ENCODE data around the gene NTF4.

NTF4 gene

DNA sequence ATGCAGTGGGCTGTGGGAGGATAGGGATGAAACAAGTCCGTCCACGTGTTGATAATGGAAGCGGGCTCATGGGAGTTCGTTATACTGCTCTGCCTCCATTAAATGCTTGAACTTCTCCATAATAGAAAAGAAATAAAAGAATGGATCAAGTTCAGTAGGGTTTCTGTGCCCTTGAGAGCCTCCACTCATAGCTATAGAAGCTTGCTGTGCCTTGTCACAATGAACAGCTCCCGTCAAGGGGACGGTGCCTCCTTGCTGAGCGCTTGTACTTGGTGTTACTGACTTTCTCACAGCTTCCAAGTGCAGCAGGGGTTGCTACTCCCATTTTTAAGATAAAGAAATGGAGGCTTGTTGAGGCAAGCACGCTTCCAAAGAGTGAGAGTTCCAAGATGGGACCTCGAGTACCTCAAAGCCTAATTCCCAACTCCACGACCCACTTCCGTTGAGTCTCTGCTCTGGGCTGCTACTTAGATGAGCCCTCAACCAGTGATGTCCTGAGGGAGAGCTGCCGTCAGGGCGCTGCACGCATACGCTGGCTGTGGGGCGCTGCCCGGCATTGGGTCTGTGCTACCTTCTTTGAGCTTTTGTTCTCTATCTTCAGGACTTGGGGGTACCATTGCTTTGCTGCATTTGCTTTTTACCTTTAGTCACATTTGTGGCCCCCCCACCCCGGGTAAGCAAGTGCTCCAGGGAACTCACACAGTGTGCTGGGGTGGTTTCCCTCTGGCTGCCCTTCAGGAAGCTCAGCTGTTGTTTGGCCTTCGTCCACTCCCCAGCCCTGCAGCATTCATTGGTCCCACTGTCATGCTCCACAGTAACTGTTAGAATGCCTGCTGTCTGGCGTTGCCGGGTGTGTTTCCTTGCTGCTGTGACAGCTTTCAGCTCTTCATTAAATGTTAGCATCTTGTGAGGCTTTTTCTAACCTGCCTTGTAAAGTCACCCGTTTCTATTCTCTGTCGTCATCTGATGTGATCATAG is 30.2 kb upstream of the NTF4 start:
- H3K27me3 Mint-ChIP-seq (ENCODE audit: low read depth), result no peaks in the 10 kb centered on the region
- TF ChIP-seq, protein P1, sequence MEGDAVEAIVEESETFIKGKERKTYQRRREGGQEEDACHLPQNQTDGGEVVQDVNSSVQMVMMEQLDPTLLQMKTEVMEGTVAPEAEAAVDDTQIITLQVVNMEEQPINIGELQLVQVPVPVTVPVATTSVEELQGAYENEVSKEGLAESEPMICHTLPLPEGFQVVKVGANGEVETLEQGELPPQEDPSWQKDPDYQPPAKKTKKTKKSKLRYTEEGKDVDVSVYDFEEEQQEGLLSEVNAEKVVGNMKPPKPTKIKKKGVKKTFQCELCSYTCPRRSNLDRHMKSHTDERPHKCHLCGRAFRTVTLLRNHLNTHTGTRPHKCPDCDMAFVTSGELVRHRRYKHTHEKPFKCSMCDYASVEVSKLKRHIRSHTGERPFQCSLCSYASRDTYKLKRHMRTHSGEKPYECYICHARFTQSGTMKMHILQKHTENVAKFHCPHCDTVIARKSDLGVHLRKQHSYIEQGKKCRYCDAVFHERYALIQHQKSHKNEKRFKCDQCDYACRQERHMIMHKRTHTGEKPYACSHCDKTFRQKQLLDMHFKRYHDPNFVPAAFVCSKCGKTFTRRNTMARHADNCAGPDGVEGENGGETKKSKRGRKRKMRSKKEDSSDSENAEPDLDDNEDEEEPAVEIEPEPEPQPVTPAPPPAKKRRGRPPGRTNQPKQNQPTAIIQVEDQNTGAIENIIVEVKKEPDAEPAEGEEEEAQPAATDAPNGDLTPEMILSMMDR (IDR thresholded peaks at IDR 0.05; ENCODE audit: unreplicated experiment in 3 of 3), result no peak

DNA sequence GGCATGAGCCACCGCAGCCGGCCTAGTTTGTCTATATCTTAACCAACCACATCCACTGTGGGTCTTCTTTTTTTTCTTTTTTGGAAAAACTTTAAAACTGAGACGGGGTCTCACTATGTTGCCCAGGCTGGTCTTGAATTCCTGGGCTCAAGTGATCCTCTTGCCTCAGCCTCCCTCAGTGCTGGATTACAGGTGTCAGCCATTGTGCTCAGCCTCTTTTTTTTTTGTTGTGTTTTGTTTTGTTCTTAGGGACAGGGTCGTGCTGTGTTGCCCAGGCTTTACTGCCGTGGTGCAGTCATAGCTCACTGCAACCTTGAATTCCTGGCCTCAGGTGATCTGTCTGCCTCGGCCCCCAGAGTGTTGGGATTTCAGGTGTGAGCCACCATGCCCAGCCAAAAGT is 28.1 kb upstream of the NTF4 start:
- no peaks in the 10 kb centered on the region for H3K9me3 Mint-ChIP-seq
- peaks cover 71% of the 10 kb centered on the region for H3K36me3 Mint-ChIP-seq (ENCODE audit: low read depth)
- no peaks in the 10 kb centered on the region for H3K27me3 Mint-ChIP-seq (ENCODE audit: low read depth)
- no peak overlapping the region for H3K27ac Mint-ChIP-seq
- peaks cover 14% of the 10 kb centered on the region for H3K4me1 Mint-ChIP-seq
- TF ChIP-seq, protein P1 (IDR thresholded peaks at IDR 0.05; ENCODE audit: unreplicated experiment in 3 of 3), result no peak
- H3K4me3 Mint-ChIP-seq, result no peak overlapping the region

More for the DNA sequence above, 30.2 kb upstream of the NTF4 start:
- no peak overlapping the region for H3K4me3 Mint-ChIP-seq
- H3K36me3 Mint-ChIP-seq (ENCODE audit: low read depth), result peaks cover 76% of the 10 kb centered on the region
- peaks cover 10% of the 10 kb centered on the region for H3K4me1 Mint-ChIP-seq
- no peak overlapping the region for H3K27ac Mint-ChIP-seq
- no peaks in the 10 kb centered on the region for H3K9me3 Mint-ChIP-seq

DNA sequence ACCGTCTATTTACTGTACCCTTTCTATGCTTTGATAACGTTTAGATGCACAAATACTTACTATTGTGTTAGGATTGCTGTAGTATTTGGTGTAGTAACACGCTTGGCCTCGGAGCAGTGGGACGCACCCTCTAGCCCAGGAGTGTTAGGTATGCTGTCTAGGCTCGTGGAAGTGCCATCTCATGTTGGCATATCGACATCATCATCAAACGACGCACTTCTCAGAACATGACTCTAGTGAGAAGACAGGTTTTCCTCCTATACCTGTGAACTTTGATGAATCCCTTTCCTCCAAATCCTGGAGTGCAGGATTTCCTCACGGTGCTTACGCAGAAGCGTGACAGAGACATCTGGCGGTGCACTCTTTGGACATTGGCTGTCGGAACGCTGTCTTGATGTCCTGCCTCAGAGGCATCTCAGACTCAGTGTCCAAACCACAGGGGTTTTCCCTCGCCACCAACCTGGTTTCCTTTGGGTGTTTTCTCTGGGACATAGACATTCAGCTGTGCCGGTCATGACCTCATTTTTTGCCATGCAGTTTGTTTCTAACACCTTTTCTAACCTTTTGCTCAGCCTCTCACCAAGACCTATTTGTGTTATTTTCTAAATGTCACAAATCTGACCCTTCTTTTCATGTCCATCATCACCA is 26.9 kb upstream of the NTF4 start:
- no peaks in the 10 kb centered on the region for H3K9me3 Mint-ChIP-seq
- peak overlapping the region in 1 of 3 experiments; percentile 65 for H3K4me3 Mint-ChIP-seq
- peaks cover 72% of the 10 kb centered on the region for H3K36me3 Mint-ChIP-seq (ENCODE audit: low read depth)
- H3K4me1 Mint-ChIP-seq, result peaks cover 23% of the 10 kb centered on the region
- H3K27me3 Mint-ChIP-seq (ENCODE audit: low read depth), result no peaks in the 10 kb centered on the region
- TF ChIP-seq, protein P1 (IDR thresholded peaks at IDR 0.05; ENCODE audit: unreplicated experiment in 3 of 3), result no peak
- no peak overlapping the region for H3K27ac Mint-ChIP-seq

DNA sequence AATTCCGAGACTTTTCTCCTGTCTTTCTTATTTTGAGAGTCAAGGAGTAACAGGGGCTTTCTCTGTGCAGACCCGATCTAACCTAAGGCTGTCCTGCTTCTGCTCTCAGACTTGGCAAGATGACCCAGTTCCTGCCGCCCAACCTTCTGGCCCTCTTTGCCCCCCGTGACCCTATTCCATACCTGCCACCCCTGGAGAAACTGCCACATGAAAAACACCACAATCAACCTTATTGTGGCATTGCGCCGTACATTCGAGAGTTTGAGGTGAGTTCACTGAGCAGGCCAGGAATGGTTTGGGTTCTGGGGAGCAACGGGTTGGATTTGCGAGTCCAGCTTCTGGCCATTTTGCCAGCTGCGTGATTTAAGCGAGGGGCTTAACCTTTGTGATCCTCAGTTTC is 21.7 kb upstream of the NTF4 start:
- Mint-ChIP-seq H3K36me3 (ENCODE audit: low read depth) (peaks cover 38% of the 10 kb centered on the region), H3K27me3 (ENCODE audit: low read depth) (no peaks in the 10 kb centered on the region)

DNA sequence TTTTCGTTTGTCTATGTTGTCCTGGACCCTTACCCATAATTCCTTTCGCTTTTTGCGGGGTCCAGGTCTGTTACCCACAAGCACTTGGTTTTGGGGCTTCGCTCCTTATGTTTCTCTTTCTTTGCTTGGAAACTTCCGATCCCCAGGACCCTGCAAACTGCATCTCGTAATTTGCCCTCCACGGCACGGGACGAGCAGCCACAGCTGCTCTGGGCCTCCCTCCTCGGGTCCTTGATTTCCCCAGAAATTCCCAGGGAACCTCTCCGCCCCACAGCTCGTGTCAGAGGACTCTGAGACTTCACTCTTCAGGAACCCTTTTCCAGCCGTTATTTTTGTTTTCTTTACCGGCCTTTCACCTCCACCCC is 21.2 kb upstream of the NTF4 start:
- Mint-ChIP-seq H3K36me3 (ENCODE audit: low read depth) (peaks cover 34% of the 10 kb centered on the region), H3K27ac (peak overlapping the region; percentile 80 to 93 (median 92)), H3K27me3 (ENCODE audit: low read depth) (no peaks in the 10 kb centered on the region), H3K9me3 (no peaks in the 10 kb centered on the region), H3K4me3 (peak overlapping the region; percentile 75 to 99 (median 80)), H3K4me1 (peaks cover 24% of the 10 kb centered on the region)
- TF ChIP-seq, protein P1 (IDR thresholded peaks at IDR 0.05; ENCODE audit: unreplicated experiment in 3 of 3), result no peak

More for the DNA sequence above, 21.7 kb upstream of the NTF4 start:
- peak overlapping the region; percentile 75 to 99 (median 80) for H3K4me3 Mint-ChIP-seq
- TF ChIP-seq, protein P1 (IDR thresholded peaks at IDR 0.05; ENCODE audit: unreplicated experiment in 3 of 3), result no peak
- H3K4me1 Mint-ChIP-seq, result peaks cover 24% of the 10 kb centered on the region
- peak overlapping the region; percentile 80 to 93 (median 92) for H3K27ac Mint-ChIP-seq
- H3K9me3 Mint-ChIP-seq, result no peaks in the 10 kb centered on the region

Data from nephron (organoid).